Mesendoderm (in vitro differentiated cells): Measurements from ENCODE around the gene OR3A2.
"Not testable (repeated sequence)": the region's sequence is repeated elsewhere in the genome, so short reads cannot be mapped to it uniquely, and the experiment has no call there.

ENCODE experiments used
- DNase-seq: peaks from one replicate; pipeline ENCODE4 v3.0.0; 2013
- H2AK5ac ChIP-seq: 2 replicates; pipeline ENCODE4 v1.6.1; 2013; ENCODE audit warnings: low read length, inconsistent platforms
- H2BK120ac ChIP-seq: 2 replicates; pipeline ENCODE4 v1.6.1; 2013; ENCODE audit warnings: low read depth, mild to moderate bottlenecking, low read length, moderate library complexity, mixed read lengths
- H2BK15ac ChIP-seq: replicated peaks from 2 replicates; pipeline ENCODE4 v1.6.1; 2013; ENCODE audit warnings: low read depth, mild to moderate bottlenecking, moderate library complexity
- H2BK5ac ChIP-seq: 2 replicates; pipeline ENCODE4 v1.6.1; 2013; ENCODE audit warnings: low read length, inconsistent platforms
- H3K18ac ChIP-seq: 2 replicates; pipeline ENCODE4 v1.6.1; 2013; ENCODE audit warnings: mild to moderate bottlenecking, low read length, mixed read lengths
- H3K23ac ChIP-seq: one replicate; pipeline ENCODE4 v1.6.1; 2013; ENCODE audit warnings: low read length
- H3K27ac ChIP-seq: 2 replicates; pipeline ENCODE4 v1.5.1; 2013; ENCODE audit warnings: low read depth, mild to moderate bottlenecking, inconsistent platforms, low read length, moderate library complexity
- H3K27me3 ChIP-seq: 2 replicates; pipeline ENCODE4 v1.6.1; 2013; ENCODE audit warnings: low read length, control low read depth, mild to moderate bottlenecking, inconsistent platforms; ENCODE audit not compliant: insufficient read depth, poor library complexity
- H3K36me3 ChIP-seq: 2 replicates; pipeline ENCODE4 v1.6.1; 2013; ENCODE audit warnings: low read length, inconsistent platforms; ENCODE audit not compliant: control insufficient read depth, insufficient read depth
- H3K4ac ChIP-seq: one replicate; pipeline ENCODE4 v1.6.1; 2013; ENCODE audit warnings: low read depth, mild to moderate bottlenecking, low read length, moderate library complexity
- H3K4me1 ChIP-seq: 2 replicates; pipeline ENCODE4 v1.6.1; 2013; ENCODE audit warnings: low read depth, low read length, inconsistent platforms; ENCODE audit not compliant: control insufficient read depth
- H3K4me2 ChIP-seq: 2 replicates; pipeline ENCODE4 v1.6.1; 2013; ENCODE audit warnings: low read length
- H3K4me3 ChIP-seq: 2 replicates; pipeline ENCODE4 v1.5.1; 2013; ENCODE audit warnings: mild to moderate bottlenecking, low read length
- H3K56ac ChIP-seq: one replicate; pipeline ENCODE4 v1.6.1; 2013; ENCODE audit warnings: low read length
- H3K79me1 ChIP-seq: 2 replicates; pipeline ENCODE4 v1.6.1; 2013; ENCODE audit warnings: low read length, inconsistent platforms
- H3K79me2 ChIP-seq: 2 replicates; pipeline ENCODE4 v1.6.1; 2013; ENCODE audit warnings: mild to moderate bottlenecking, low read length; ENCODE audit not compliant: control insufficient read depth, insufficient read depth
- H3K9ac ChIP-seq: 2 replicates; pipeline ENCODE4 v1.6.1; 2013; ENCODE audit warnings: low read length, inconsistent platforms
- H4K5ac ChIP-seq: one replicate; pipeline ENCODE4 v1.6.1; 2013; ENCODE audit warnings: low read length
- H4K8ac ChIP-seq: one replicate; pipeline ENCODE4 v1.6.1; 2013; ENCODE audit warnings: low read depth, mild to moderate bottlenecking, control low read depth, low read length, moderate library complexity
- WGBS: extraction: QIAGEN DNeasy Blood & Tissue Kit; methylation state at CpG from one replicate; pipeline ENCODE4 v1.1.7; 2013; ENCODE audit warnings: low lambda C conversion rate, missing lambda C conversion rate; ENCODE audit not compliant: insufficient coverage; ENCODE audit errors: extremely low coverage; 5-methylcytosine and 5-hydroxymethylcytosine counted together

The OR3A2 gene

GRCh38 chr17:3293548-3293947 is 92.6 kb downstream of the OR3A2 start:
- not testable (repeated sequence) for H3K4me2 ChIP-seq, H3K18ac ChIP-seq, H3K79me1 ChIP-seq, H2BK120ac ChIP-seq, H3K27ac ChIP-seq, H2BK5ac ChIP-seq, H3K4ac ChIP-seq, H2AK5ac ChIP-seq, H2BK15ac ChIP-seq, H3K27me3 ChIP-seq, H3K56ac ChIP-seq, H4K5ac ChIP-seq, H3K9ac ChIP-seq, H3K36me3 ChIP-seq, H3K4me1 ChIP-seq, H4K8ac ChIP-seq, H3K23ac ChIP-seq, H3K4me3 ChIP-seq, DNase-seq, H3K79me2 ChIP-seq
- WGBS = no CpG with 5 or more reads among the region's 1 CpG

- no peaks in the 10 kb centered on the region for H3K27me3 ChIP-seq
- no peak overlapping the region for H3K4me3 ChIP-seq
- no peak overlapping the region for H4K5ac ChIP-seq
- H3K18ac ChIP-seq = no peak overlapping the region
- H3K4me2 ChIP-seq = no peak overlapping the region
- no peaks in the 10 kb centered on the region for H3K36me3 ChIP-seq
- no peak for DNase-seq
- H3K79me1 ChIP-seq = no peaks in the 10 kb centered on the region
- H3K23ac ChIP-seq = no peak overlapping the region
- no peak overlapping the region for H3K9ac ChIP-seq
- WGBS = no CpG with 5 or more reads among the region's 1 CpG
- H3K4ac ChIP-seq = no peak overlapping the region
- H3K79me2 ChIP-seq = no peaks in the 10 kb centered on the region
- H4K8ac ChIP-seq = no peak overlapping the region
- H2BK120ac ChIP-seq = no peak overlapping the region
- no peak overlapping the region for H2BK15ac ChIP-seq
- H3K56ac ChIP-seq = no peak overlapping the region
- H3K4me1 ChIP-seq = no peaks in the 10 kb centered on the region
- no peak overlapping the region for H2BK5ac ChIP-seq
- no peak overlapping the region for H2AK5ac ChIP-seq
- no peak overlapping the region for H3K27ac ChIP-seq
Measured at GRCh38 chr17:3282901-3283300, 103.2 kb downstream of the OR3A2 start.

DNA sequence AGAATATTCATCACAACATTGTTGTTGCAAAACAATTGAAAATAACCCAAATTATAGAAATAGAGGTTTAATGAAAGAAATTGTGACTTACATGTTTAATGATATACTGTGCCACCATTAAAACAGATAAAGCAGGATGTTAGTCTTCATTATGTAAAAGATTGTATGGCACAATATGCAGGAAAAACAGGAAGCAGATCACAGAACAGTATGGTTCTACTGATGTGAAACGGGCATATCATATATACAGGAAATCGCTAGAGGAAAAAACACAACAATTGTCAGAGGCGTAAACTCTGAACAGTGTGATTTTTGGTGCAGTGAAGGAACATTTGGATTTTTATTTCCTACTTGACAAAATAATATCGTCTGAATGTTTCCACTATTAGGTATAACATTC is 110.0 kb downstream of the OR3A2 start:
- no peak overlapping the region for H2AK5ac ChIP-seq
- H3K79me2 ChIP-seq = no peaks in the 10 kb centered on the region
- no peak overlapping the region for H4K8ac ChIP-seq
- H3K79me1 ChIP-seq = no peaks in the 10 kb centered on the region
- DNase-seq = no peak
- no CpG with 5 or more reads among the region's 4 CpGs for WGBS
- H3K27me3 ChIP-seq = no peaks in the 10 kb centered on the region
- no peaks in the 10 kb centered on the region for H3K4me1 ChIP-seq
- no peak overlapping the region for H3K4me2 ChIP-seq
- H2BK120ac ChIP-seq = no peak overlapping the region
- no peak overlapping the region for H3K4ac ChIP-seq
- H3K56ac ChIP-seq = no peak overlapping the region
- no peak overlapping the region for H3K4me3 ChIP-seq
- no peak overlapping the region for H3K23ac ChIP-seq
- H3K27ac ChIP-seq = no peak overlapping the region
- no peak overlapping the region for H3K9ac ChIP-seq
- H2BK15ac ChIP-seq = no peak overlapping the region
- no peak overlapping the region for H2BK5ac ChIP-seq
- H3K18ac ChIP-seq = no peak overlapping the region
- H4K5ac ChIP-seq = no peak overlapping the region
- H3K36me3 ChIP-seq = no peaks in the 10 kb centered on the region

DNA sequence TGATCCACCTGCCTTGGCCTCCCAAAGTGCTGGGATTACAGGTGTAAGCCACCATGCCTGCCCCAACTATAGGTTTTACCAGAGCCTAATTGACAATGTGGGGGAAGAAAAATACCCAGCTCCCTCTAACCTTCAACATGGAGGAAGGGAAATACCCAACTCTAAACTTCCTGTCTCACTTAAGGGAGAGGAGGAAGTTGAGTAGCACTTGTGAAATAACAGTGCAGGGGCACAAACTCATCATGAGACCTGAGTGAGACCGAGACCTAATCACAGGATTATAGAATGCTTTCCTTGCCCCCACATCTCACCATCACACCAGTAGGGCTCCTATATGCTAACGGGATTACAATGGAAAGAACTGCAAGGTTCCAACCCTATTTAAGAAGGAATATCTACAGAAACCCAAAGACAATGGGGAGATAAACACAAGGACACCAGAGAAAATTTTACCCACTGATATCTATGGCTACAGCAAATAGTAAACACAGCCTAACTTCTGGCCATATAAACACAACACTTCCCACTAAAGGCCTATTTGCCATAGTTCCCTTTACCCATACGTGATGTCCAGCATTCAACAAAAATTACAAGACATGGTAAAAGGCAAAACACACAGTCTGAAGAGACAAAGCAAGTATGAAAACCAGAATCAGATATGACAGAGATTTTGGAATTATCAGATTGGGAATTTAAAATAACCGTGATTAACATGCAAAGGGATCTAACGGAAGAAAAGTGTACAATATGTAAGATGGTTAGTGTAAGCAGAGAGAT is 114.8 kb downstream of the OR3A2 start:
- H2AK5ac ChIP-seq = no peak overlapping the region
- DNase-seq = no peak
- H3K18ac ChIP-seq = no peak overlapping the region
- H3K56ac ChIP-seq = no peak overlapping the region
- no peak overlapping the region for H2BK15ac ChIP-seq
- WGBS = no CpG with 5 or more reads among the region's 5 CpGs
- H2BK5ac ChIP-seq = no peak overlapping the region
- no peaks in the 10 kb centered on the region for H3K79me2 ChIP-seq
- no peak overlapping the region for H3K27ac ChIP-seq
- H4K8ac ChIP-seq = no peak overlapping the region
- no peaks in the 10 kb centered on the region for H3K4me1 ChIP-seq
- H3K27me3 ChIP-seq = no peaks in the 10 kb centered on the region
- no peak overlapping the region for H3K23ac ChIP-seq
- H4K5ac ChIP-seq = no peak overlapping the region
- H3K36me3 ChIP-seq = no peaks in the 10 kb centered on the region
- H2BK120ac ChIP-seq = no peak overlapping the region
- H3K4ac ChIP-seq = no peak overlapping the region
- H3K4me3 ChIP-seq = no peak overlapping the region
- H3K79me1 ChIP-seq = no peaks in the 10 kb centered on the region
- H3K4me2 ChIP-seq = no peak overlapping the region
- H3K9ac ChIP-seq = no peak overlapping the region

- Histone ChIP-seq H3K23ac (no peak overlapping the region), H3K4me1 (no peaks in the 10 kb centered on the region), H3K56ac (no peak overlapping the region), H3K4ac (no peak overlapping the region), H3K4me2 (no peak overlapping the region), H3K27ac (no peak overlapping the region), H2AK5ac (no peak overlapping the region), H2BK5ac (no peak overlapping the region), H3K27me3 (no peaks in the 10 kb centered on the region), H3K9ac (no peak overlapping the region), H2BK120ac (no peak overlapping the region), H3K79me1 (no peaks in the 10 kb centered on the region), H2BK15ac (no peak overlapping the region), H3K4me3 (no peak overlapping the region), H3K18ac (no peak overlapping the region), H4K8ac (no peak overlapping the region), H3K79me2 (no peaks in the 10 kb centered on the region), H4K5ac (no peak overlapping the region), H3K36me3 (no peaks in the 10 kb centered on the region)
- WGBS = 100% methylated on average over 2 of the region's 13 CpGs
- DNase-seq = no peak
Measured at GRCh38 chr17:3260600-3260999, 125.5 kb downstream of the OR3A2 start.

GRCh38 chr17:3260163-3260562 is 125.9 kb downstream of the OR3A2 start:
- H3K4me2 ChIP-seq = no peak overlapping the region
- no peak overlapping the region for H4K5ac ChIP-seq
- no CpG with 5 or more reads among the region's 1 CpG for WGBS
- H2AK5ac ChIP-seq = no peak overlapping the region
- no peak overlapping the region for H3K4me3 ChIP-seq
- H3K36me3 ChIP-seq = no peaks in the 10 kb centered on the region
- H3K79me2 ChIP-seq = no peaks in the 10 kb centered on the region
- H3K23ac ChIP-seq = no peak overlapping the region
- H3K56ac ChIP-seq = no peak overlapping the region
- H3K79me1 ChIP-seq = no peaks in the 10 kb centered on the region
- H3K4ac ChIP-seq = no peak overlapping the region
- DNase-seq = no peak
- no peak overlapping the region for H3K27ac ChIP-seq
- no peak overlapping the region for H2BK5ac ChIP-seq
- no peak overlapping the region for H2BK15ac ChIP-seq
- H2BK120ac ChIP-seq = no peak overlapping the region
- no peak overlapping the region for H3K18ac ChIP-seq
- no peaks in the 10 kb centered on the region for H3K4me1 ChIP-seq
- no peaks in the 10 kb centered on the region for H3K27me3 ChIP-seq
- no peak overlapping the region for H3K9ac ChIP-seq
- H4K8ac ChIP-seq = no peak overlapping the region
